H1 (cell line): ENCODE data around the gene CNTN5. TPM values are rescaled to one million over a fixed set of nuclear protein-coding genes. Genes with fewer than 3 reads are reported as not detected.

Experiments used
- CTCF ChIA-PET: fragments of 300-600 bp; sonication (Branson Sonifier 250); formaldehyde crosslinking; loops from one replicate; lab custom pipeline; 2021; ENCODE audit not compliant: partially characterized antibody; lab: Charles Lee
- POLR2A ChIA-PET: fragments of 300-600 bp; sonication (Branson Sonifier 250); formaldehyde crosslinking; loops from one replicate; lab custom pipeline; 2021; ENCODE audit warnings: inconsistent platforms; ENCODE audit not compliant: partially characterized antibody; lab: Charles Lee
- DNase-seq, 2 experiments: peaks; one replicate each; pipeline versions ENCODE4 v3.0.0 to v3.0.0-alpha.2; 2010 to 2022; ENCODE audit warnings: low spot score in 2 of 2, low read depth in 1 of 2, mixed read lengths in 1 of 2
- FAIRE-seq: peaks from 2 replicates; lab custom pipeline; 2011; peaks lifted over from hg19 to GRCh38; lab: Jason Lieb, UNC
- H2AFZ ChIP-seq: 2 replicates; pipeline ENCODE4 v1.8.1; 2012; ENCODE audit warnings: low read length, inconsistent platforms
- H2AK5ac ChIP-seq: 2 replicates; pipeline ENCODE4 v1.6.1; 2013; ENCODE audit warnings: low read depth, low read length
- H2BK120ac ChIP-seq: replicated peaks from 2 replicates; pipeline ENCODE3; 2013; ENCODE audit warnings: low read depth, low read length, inconsistent platforms
- H2BK12ac ChIP-seq: 2 replicates; pipeline ENCODE4 v1.6.1; 2013; ENCODE audit warnings: low read depth, low read length
- H2BK15ac ChIP-seq: 2 replicates; pipeline ENCODE4 v1.6.1; 2013; ENCODE audit warnings: low read length
- H2BK20ac ChIP-seq: 2 replicates; pipeline ENCODE4 v1.6.1; 2013; ENCODE audit warnings: low read length
- H2BK5ac ChIP-seq: 2 replicates; pipeline ENCODE4 v1.6.1; 2013; ENCODE audit warnings: low read depth, low read length
- H3K14ac ChIP-seq: 2 replicates; pipeline ENCODE4 v1.6.1; 2013; ENCODE audit warnings: inconsistent platforms; ENCODE audit not compliant: insufficient read length
- H3K18ac ChIP-seq: 2 replicates; pipeline ENCODE4 v1.6.1; 2013; ENCODE audit warnings: low read length; ENCODE audit errors: extremely low read depth
- H3K23ac ChIP-seq: 2 replicates; pipeline ENCODE4 v1.6.1; 2013; ENCODE audit warnings: inconsistent platforms; ENCODE audit not compliant: insufficient read length
- H3K23me2 ChIP-seq: 2 replicates; pipeline ENCODE4 v1.6.1; 2013; ENCODE audit warnings: low read depth, low read length
- H3K27ac ChIP-seq: 2 replicates; pipeline ENCODE4 v1.6.1; 2011; ENCODE audit warnings: low read depth, low read length, inconsistent platforms
- H3K27me3 ChIP-seq, 4 experiments: replicated peaks in 1 of 4; 1 replicate in 1 of 4; 2 replicates in 3 of 4; pipeline versions ENCODE4 v1.6.1 to v1.8.1; 2011 to 2013; ENCODE audit warnings: low read length in 3 of 4, mild to moderate bottlenecking in 3 of 4, inconsistent platforms in 2 of 4, mixed read lengths in 2 of 4, moderate library complexity in 1 of 4; ENCODE audit not compliant: control insufficient read depth in 3 of 4, insufficient read depth in 3 of 4; ENCODE audit errors: extremely low read depth in 1 of 4
- H3K36me3 ChIP-seq, 4 experiments: 2 replicates each; pipeline versions ENCODE4 v1.6.1 to v1.8.1; 2011 to 2013; ENCODE audit warnings: mild to moderate bottlenecking in 4 of 4, low read length in 3 of 4, moderate library complexity in 2 of 4, control low read depth in 1 of 4, inconsistent platforms in 1 of 4; ENCODE audit not compliant: insufficient read depth in 4 of 4, control insufficient read depth in 2 of 4
- H3K4ac ChIP-seq: replicated peaks from 2 replicates; pipeline ENCODE3; 2013; ENCODE audit warnings: low read length, low read depth, mixed read lengths, inconsistent platforms; ENCODE audit not compliant: insufficient read length
- H3K4me1 ChIP-seq, 4 experiments: replicated peaks in 1 of 4; 1 replicate in 1 of 4; 2 replicates in 3 of 4; pipeline versions ENCODE4 v1.6.1 to v1.8.1; 2011 to 2013; ENCODE audit warnings: low read length in 3 of 4, inconsistent platforms in 2 of 4, mixed read lengths in 1 of 4; ENCODE audit not compliant: insufficient read depth in 4 of 4, control insufficient read depth in 3 of 4
- H3K4me2 ChIP-seq, 2 experiments: 2 replicates each; pipeline versions ENCODE4 v1.6.1 to v1.8.1; 2011 to 2013; ENCODE audit warnings: low read depth in 2 of 2, low read length in 2 of 2, control low read depth in 1 of 2, inconsistent platforms in 1 of 2, mild to moderate bottlenecking in 1 of 2; ENCODE audit not compliant: insufficient read depth in 1 of 2
- H3K4me3 ChIP-seq, 4 experiments: fragments of 200-600, 300-600 bp in 1 of 4; sonication (generic), shearing (Covaris generic), sonication (Bioruptor Twin) in 1 of 4; 2 replicates each; pipeline versions ENCODE4 v1.5.1 to v1.8.1; 2011 to 2016; ENCODE audit warnings: low read length in 4 of 4, low read depth in 3 of 4, control low read depth in 2 of 4, inconsistent platforms in 2 of 4, mild to moderate bottlenecking in 2 of 4, mixed read lengths in 1 of 4, moderate library complexity in 1 of 4; ENCODE audit not compliant: insufficient read depth in 2 of 4; ENCODE audit errors: extremely low read depth in 1 of 4
- H3K56ac ChIP-seq: replicated peaks from 2 replicates; pipeline ENCODE3; 2013; ENCODE audit warnings: low read depth, mild to moderate bottlenecking, mixed read lengths, low read length, inconsistent platforms; ENCODE audit not compliant: insufficient read length
- H3K79me1 ChIP-seq: 2 replicates; pipeline ENCODE4 v1.6.1; 2013; ENCODE audit warnings: low read depth, low read length, control low read depth
- H3K79me2 ChIP-seq, 2 experiments: 2 replicates each; pipeline versions ENCODE4 v1.6.1 to v1.8.1; 2012 to 2013; ENCODE audit warnings: low read length in 2 of 2, mild to moderate bottlenecking in 2 of 2, inconsistent platforms in 1 of 2; ENCODE audit not compliant: insufficient read depth in 2 of 2, control insufficient read depth in 1 of 2
- H3K9ac ChIP-seq, 4 experiments: replicated peaks in 1 of 4; 1 replicate in 1 of 4; 2 replicates in 3 of 4; pipeline versions ENCODE4 v1.6.1 to v1.8.1; 2011 to 2013; ENCODE audit warnings: low read depth in 3 of 4, low read length in 3 of 4, control low read depth in 2 of 4, mild to moderate bottlenecking in 2 of 4, moderate library complexity in 2 of 4, inconsistent platforms in 1 of 4; ENCODE audit errors: extremely low read depth in 1 of 4
- H3K9me3 ChIP-seq, 2 experiments: 2 replicates each; pipeline versions ENCODE4 v1.6.1 to v1.8.1; 2012 to 2013; ENCODE audit warnings: mild to moderate bottlenecking in 2 of 2, moderate library complexity in 2 of 2, control low read depth in 1 of 2, inconsistent platforms in 1 of 2, low read depth in 1 of 2, low read length in 1 of 2, mixed read lengths in 1 of 2; ENCODE audit not compliant: insufficient read depth in 2 of 2
- H4K20me1 ChIP-seq, 2 experiments: replicated peaks in 1 of 2; 2 replicates each; pipeline versions ENCODE3 to v1.8.1; 2011 to 2013; ENCODE audit warnings: inconsistent platforms in 2 of 2, low read length in 2 of 2, mild to moderate bottlenecking in 1 of 2; ENCODE audit not compliant: insufficient read depth in 2 of 2, control insufficient read depth in 1 of 2
- H4K5ac ChIP-seq: 2 replicates; pipeline ENCODE4 v1.6.1; 2013; ENCODE audit warnings: low read length, low read depth, mixed read lengths, inconsistent platforms; ENCODE audit not compliant: insufficient read length
- H4K8ac ChIP-seq: 2 replicates; pipeline ENCODE4 v1.8.0; 2013; ENCODE audit warnings: mild to moderate bottlenecking, moderate library complexity, low read length, inconsistent platforms; ENCODE audit not compliant: insufficient read depth; ENCODE audit errors: extremely low read depth
- H4K91ac ChIP-seq: replicated peaks from 2 replicates; pipeline ENCODE3; 2013; ENCODE audit warnings: low read length, mixed read lengths, inconsistent platforms; ENCODE audit not compliant: insufficient read length
- ATF3 ChIP-seq: IDR thresholded peaks from 2 replicates; pipeline ENCODE4 v1.6.1; 2011; ENCODE audit warnings: low read depth, mild to moderate bottlenecking, low read length; ENCODE audit not compliant: insufficient read depth
- BRCA1 ChIP-seq: IDR thresholded peaks from 2 replicates; pipeline ENCODE4 v1.6.1; 2012; ENCODE audit warnings: low read depth, low read length, improper control_type of control experiment
- CBX5 ChIP-seq: fragments of 300-800, 300-1000 bp; sonication (generic); IDR thresholded peaks from 2 replicates; pipeline ENCODE4 v1.7.1; 2016; ENCODE audit warnings: antibody characterized with exemption, low read length, low read depth
- EGR1 ChIP-seq: IDR thresholded peaks from 2 replicates; pipeline ENCODE4 v1.6.1; 2011; ENCODE audit warnings: low read depth, low read length, borderline replicate concordance
- HDAC2 ChIP-seq, 2 experiments: fragments of 300-600 bp in 1 of 2; sonication (generic) in 1 of 2; IDR thresholded peaks; 2 replicates each; pipeline ENCODE4 v1.6.1; 2011 to 2012; ENCODE audit warnings: low read depth in 2 of 2, low read length in 2 of 2, mild to moderate bottlenecking in 2 of 2, moderate library complexity in 2 of 2, borderline replicate concordance in 1 of 2, inconsistent platforms in 1 of 2
- KDM4A ChIP-seq: IDR thresholded peaks from one replicate; pipeline ENCODE4 v1.7.1; 2012; ENCODE audit warnings: low read depth, mild to moderate bottlenecking, moderate library complexity, low read length, inconsistent platforms; ENCODE audit not compliant: severe bottlenecking
- PHF8 ChIP-seq: fragments of 200-600 bp; sonication (generic); conservative IDR thresholded peaks from 2 replicates; pipeline ENCODE4 v1.7.1; 2012; ENCODE audit warnings: low read depth, mild to moderate bottlenecking, inconsistent platforms, low read length, moderate library complexity
- RAD21 ChIP-seq, 2 experiments: IDR thresholded peaks in 1 of 2; conservative IDR thresholded peaks in 1 of 2; 2 replicates each; pipeline ENCODE4 v1.6.1; 2011; ENCODE audit warnings: low read depth in 2 of 2, low read length in 2 of 2, improper control_type of control experiment in 1 of 2, inconsistent platforms in 1 of 2, mild to moderate bottlenecking in 1 of 2, moderate library complexity in 1 of 2
- SAP30 ChIP-seq: fragments of 300-600 bp; sonication (generic); IDR thresholded peaks from 2 replicates; pipeline ENCODE4 v1.7.1; 2012; ENCODE audit warnings: low read length, moderate library complexity, mild to moderate bottlenecking, inconsistent platforms; ENCODE audit not compliant: insufficient read depth, insufficient replicate concordance
- SIRT6 ChIP-seq: IDR thresholded peaks from one replicate; pipeline ENCODE4 v1.7.1; 2012; ENCODE audit warnings: low read length, inconsistent platforms
- SIX5 ChIP-seq: IDR thresholded peaks from 2 replicates; pipeline ENCODE4 v1.6.1; 2011; ENCODE audit warnings: mild to moderate bottlenecking, low read depth, low read length
- WGBS, 2 experiments: shearing (Covaris generic) in 1 of 2; methylation state at CpG; one replicate each; pipeline versions ENCODE4 v1.1.6 to v1.1.7; 2013 to 2015; ENCODE audit warnings: low lambda C conversion rate in 2 of 2, mixed read lengths in 2 of 2, inconsistent platforms in 1 of 2, low coverage in 1 of 2, missing lambda C conversion rate in 1 of 2; ENCODE audit not compliant: insufficient replicate concordance in 2 of 2, insufficient coverage in 1 of 2, insufficient read length in 1 of 2; ENCODE audit errors: extremely low coverage in 1 of 2, missing lambda C conversion rate in 1 of 2; 5-methylcytosine and 5-hydroxymethylcytosine counted together
- polyA plus RNA-seq, 7 experiments: library from polyadenylated mRNA; depleted of rRNA in 3 of 7; stranded (reverse) in 5 of 7; unstranded in 2 of 7; fragments of >200 nt in 5 of 7; fragments of 200-250 nt in 2 of 7; gene quantifications; 1 replicate in 5 of 7; 2 replicates in 1 of 7; 4 replicates in 1 of 7; pipeline versions ENCODE4 v1.2.1 to v1.2.3, GENCODE V29; 2011 to 2013; ENCODE audit warnings: missing spikeins in 2 of 7, mixed read lengths in 2 of 7
- total RNA-seq: library from RNA; stranded (reverse); fragmentation: NEBNext Ultra II Directional; extraction: Animal tissue kit (Norgen Biotek cat#: 25700); gene quantifications from 2 replicates; pipeline ENCODE4 v1.2.1, GENCODE V29; 2021

The CNTN5 gene
- total and polyA plus RNA-seq, 2 of the 8 experiments (the other 6 are each of a cell fraction or from before 2014, with no cell fraction given), result not detected

- H3K4me1 ChIP-seq, result peaks cover 0 to 5% (median 0%) of the 10 kb centered on the region in 4 experiments; a peak in 2 of 7 replicates
- POLR2A ChIA-PET, result no interaction called here
- H4K91ac ChIP-seq, result no peak overlapping the region
- H3K4me3 ChIP-seq, result no peak overlapping the region
- H3K79me1 ChIP-seq, result no peaks in the 10 kb centered on the region
- H3K27ac ChIP-seq, result no peak overlapping the region
- no peaks in the 10 kb centered on the region for H3K23me2 ChIP-seq
- H3K79me2 ChIP-seq, result no peaks in the 10 kb centered on the region
- no peak for TF ChIP-seq RAD21 (IDR thresholded peaks at IDR 0.05 in 1 of 2, conservative IDR thresholded peaks at IDR 0.05 in 1 of 2; ENCODE audit: low read depth in 2 of 2, low read length in 2 of 2)
- no peak for TF ChIP-seq CBX5
- TF ChIP-seq HDAC2 (IDR thresholded peaks at IDR 0.05; ENCODE audit: borderline replicate concordance in 1 of 2, low read depth in 2 of 2, low read length in 2 of 2), result no peak
- no peak for TF ChIP-seq SIRT6
- no peak for TF ChIP-seq PHF8
- TF ChIP-seq SIX5, result no peak
- no peak for TF ChIP-seq EGR1
- no peak for TF ChIP-seq KDM4A
- TF ChIP-seq ATF3, result no peak
- no peak for TF ChIP-seq SAP30
- TF ChIP-seq BRCA1, result no peak
- FAIRE-seq (no peak), DNase-seq (no peak)
- H4K8ac ChIP-seq, result no peak overlapping the region
- H3K27me3 ChIP-seq, result no peaks in the 10 kb centered on the region
- no peak overlapping the region for H4K5ac ChIP-seq
- H2BK5ac ChIP-seq, result no peak overlapping the region
- no peak overlapping the region for H2BK12ac ChIP-seq
- 50% methylated on average over 2 of the region's 2 CpGs; no CpG with 5 or more reads in 1 of the 2 experiments for WGBS, 2 experiments
- no peak overlapping the region for H2BK120ac ChIP-seq
- CTCF ChIA-PET, result interaction anchor here (0.8 kb wide), 1 partner anchor 14 kb away, joined by 3 read pairs; no protein-coding TSS in a partner anchor
- no peak overlapping the region for H3K23ac ChIP-seq
- no peak overlapping the region for H3K4ac ChIP-seq
- H3K14ac ChIP-seq, result no peak overlapping the region
- H2BK20ac ChIP-seq, result no peak overlapping the region
- no peak overlapping the region for H3K9ac ChIP-seq
- H3K9me3 ChIP-seq, result no peaks in the 10 kb centered on the region
- no peak overlapping the region for H2AFZ ChIP-seq
- no peak overlapping the region for H3K56ac ChIP-seq
- no peaks in the 10 kb centered on the region for H4K20me1 ChIP-seq
- no peaks in the 10 kb centered on the region for H3K36me3 ChIP-seq
- H2BK15ac ChIP-seq, result no peak overlapping the region
- H2AK5ac ChIP-seq, result no peak overlapping the region
- H3K4me2 ChIP-seq, result no peak overlapping the region
- no peak overlapping the region for H3K18ac ChIP-seq
Measured at GRCh38 chr11:100080381-100080780, 1059.6 kb downstream of the CNTN5 start.
